KG1 (cell line): ENCODE measurements around the gene PTTG1IP2.

Experiments used
- DNase-seq: peaks from one replicate; lab custom pipeline; 2025; lab: John Stamatoyannopoulos, UW

The PTTG1IP2 gene

GRCh38 chr7:90483251-90483650, 13.8 kb downstream of the PTTG1IP2 start:
- DNase-seq = no peak

DNA sequence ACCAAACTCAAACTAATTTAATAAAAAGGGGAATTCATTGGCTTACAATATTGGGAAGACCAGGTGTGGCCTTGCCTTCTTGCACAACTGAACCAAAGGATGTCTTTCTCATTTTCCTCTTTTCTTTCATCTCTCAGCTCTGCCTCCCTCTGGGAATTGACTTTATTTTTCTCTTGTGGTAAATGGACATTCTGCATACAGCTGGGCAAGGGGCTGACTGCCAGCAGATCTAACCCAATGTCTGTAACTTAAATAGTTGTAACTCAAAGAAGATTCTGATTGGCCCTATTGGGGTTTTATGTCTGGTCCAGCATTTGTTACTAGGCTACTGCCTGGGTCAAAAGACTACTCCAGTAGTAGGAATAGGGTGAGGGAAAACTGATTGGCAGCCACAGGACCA, 15.3 kb downstream of the PTTG1IP2 start:
- DNase-seq = no peak

DNA sequence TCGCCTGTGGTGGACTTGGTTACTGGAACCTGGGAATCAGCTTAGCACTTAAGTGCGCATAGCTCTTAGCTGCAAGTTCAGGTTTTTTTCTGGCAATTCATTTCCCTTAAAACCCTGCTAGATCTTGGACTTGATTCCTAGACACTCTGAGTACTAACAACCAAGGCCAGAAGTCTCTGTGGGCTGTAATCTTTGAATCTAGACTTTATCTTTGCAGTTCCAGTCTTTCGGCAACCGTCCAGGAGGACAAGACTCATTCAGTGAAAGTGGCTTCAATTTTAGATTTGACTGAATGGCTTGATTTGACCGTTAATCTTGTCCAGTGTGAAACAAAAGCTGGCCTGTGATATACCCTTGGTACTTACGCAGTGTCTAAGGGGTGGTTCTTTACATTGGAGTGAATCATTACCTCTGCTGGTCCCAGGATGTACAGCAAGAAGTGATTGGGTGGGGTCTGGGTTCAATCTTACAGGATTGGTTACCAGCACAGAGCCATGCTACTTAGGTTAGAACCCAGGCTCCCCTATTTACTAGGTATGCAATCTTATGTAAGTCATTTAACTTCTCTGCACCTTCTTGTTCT, 16.4 kb downstream of the PTTG1IP2 start:
- DNase-seq = no peak

DNA sequence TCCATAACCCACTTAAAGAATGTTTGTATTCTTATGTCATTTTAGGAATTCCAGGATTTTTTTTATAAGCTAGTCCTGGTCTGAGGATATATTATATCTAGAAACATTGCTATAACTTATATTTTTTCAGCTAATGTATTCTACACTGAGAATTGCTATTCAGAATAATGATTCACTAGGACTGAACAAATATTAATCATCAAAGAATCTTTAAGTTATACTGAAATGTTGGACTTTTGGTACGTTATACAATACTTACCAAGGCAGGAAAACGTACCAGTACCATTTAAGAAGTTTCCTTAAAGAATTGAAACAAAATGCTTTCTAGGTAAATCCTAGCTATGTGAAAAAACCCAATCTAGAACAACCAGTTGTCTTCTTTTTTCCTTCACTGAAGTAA, 18.4 kb downstream of the PTTG1IP2 start:
- DNase-seq = no peak

GRCh38 chr7:90488220-90488619, 18.8 kb downstream of the PTTG1IP2 start:
- DNase-seq = no peak

- DNase-seq = no peak
These were observed 22.8 kb downstream of the PTTG1IP2 start for GRCh38 chr7:90492250-90492649.

GRCh38 chr7:90495241-90495640, 25.8 kb downstream of the PTTG1IP2 start:
- DNase-seq = no peak

- no peak for DNase-seq
These were observed 33.1 kb downstream of the PTTG1IP2 start for GRCh38 chr7:90502539-90502938.

GRCh38 chr7:90503367-90503766, 33.9 kb downstream of the PTTG1IP2 start:
- DNase-seq = no peak

DNA sequence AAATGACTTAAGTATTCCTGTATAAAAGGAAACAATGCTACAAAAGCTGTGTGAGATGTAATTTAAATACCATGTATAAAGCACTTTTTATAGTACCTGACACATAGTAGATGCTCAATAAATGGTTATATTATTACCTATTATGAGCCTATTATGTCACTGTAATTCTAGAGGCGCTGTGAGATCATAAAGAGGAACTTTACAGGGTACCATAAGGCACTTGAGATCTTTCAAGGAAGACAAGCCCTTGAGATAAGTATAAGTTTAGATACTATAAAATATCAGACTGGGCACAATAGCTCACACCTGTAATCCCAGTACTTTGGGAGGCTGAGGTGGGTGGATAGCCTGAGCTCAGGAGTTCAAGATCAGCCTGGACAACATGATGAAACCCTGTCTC, 38.3 kb downstream of the PTTG1IP2 start:
- no peak for DNase-seq

DNA sequence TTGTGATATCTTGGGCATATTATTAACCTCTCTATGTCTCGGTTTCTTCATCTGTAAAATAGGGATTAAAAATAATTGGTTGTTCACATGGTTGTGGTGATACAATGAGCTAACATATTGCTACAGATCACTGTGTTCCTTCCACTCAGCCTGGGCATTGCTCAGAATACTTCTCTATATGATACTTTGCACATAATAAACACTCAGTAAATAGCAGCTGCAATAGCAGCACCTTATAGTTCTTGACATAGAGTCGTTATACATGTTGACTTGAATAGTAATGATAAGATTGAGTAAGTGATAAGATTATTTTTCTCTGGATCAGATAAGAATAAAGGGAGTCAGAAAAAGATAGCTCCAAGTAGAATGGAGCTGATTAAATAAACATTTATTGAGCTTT, 42.3 kb downstream of the PTTG1IP2 start:
- no peak for DNase-seq

- DNase-seq = no peak
These were observed 43.4 kb downstream of the PTTG1IP2 start for GRCh38 chr7:90512821-90513254.

GRCh38 chr7:90516257-90516656, 46.8 kb downstream of the PTTG1IP2 start:
- no peak for DNase-seq

DNA sequence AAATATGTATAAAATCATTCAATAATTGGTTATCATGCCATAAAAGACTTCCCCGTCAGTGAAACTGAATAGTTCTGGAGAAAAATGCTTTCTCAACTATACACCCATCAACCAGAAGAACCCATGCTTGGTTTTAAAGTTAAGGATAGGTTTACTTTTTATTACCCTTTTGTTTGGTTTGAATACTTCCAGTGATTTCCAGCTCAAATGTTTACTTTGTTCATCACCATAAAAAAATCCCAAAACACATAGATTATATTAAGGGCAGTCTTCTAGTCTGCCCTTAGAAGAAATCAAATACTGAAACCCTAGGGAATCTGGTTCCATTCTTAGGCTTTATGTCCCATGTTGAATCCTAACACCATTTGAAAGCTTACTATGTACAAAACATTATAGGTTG, 49.2 kb downstream of the PTTG1IP2 start:
- no peak for DNase-seq

DNA sequence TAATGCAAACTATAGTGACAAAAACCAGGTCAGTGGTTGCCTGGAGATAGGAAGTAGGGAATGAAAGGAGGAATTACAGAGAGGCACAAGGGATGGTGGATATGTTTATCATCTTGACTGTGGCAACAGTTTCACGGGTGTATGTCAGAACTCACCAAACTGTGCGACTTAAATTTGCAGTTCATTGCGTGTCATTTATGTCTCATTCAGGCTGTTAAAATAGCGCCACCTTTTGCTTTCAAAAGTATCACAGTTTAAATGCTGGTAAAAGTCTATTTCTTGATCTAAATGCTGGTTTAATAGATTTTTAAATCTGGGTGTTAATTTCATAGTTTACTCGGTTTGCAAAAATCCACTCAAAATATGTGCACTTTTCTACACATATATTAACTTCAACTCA, 51.0 kb downstream of the PTTG1IP2 start:
- DNase-seq = no peak

GRCh38 chr7:90530263-90530662, 60.8 kb downstream of the PTTG1IP2 start:
- no peak for DNase-seq

- DNase-seq = no peak
These were observed 62.9 kb downstream of the PTTG1IP2 start for GRCh38 chr7:90532231-90532929.

DNA sequence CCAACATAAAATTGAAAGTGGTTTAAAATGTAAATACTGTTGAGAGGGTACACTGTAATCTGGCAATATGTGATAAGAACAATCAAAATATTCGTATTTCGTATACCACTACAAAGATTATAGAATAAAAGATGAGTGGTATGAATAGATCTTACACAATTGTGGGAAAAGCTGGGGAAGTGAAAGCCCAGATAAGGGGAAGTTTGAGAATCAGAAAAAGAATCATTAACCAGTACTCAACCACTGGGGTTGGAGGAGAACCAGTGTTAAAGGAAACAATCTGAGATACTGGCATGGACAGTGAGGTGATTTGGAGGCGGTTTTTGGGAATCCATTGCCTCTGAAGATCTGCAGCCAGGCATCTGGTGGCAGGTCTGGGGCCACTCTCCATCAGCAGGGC, 67.0 kb downstream of the PTTG1IP2 start:
- no peak for DNase-seq

- DNase-seq = no peak
These were observed 69.0 kb downstream of the PTTG1IP2 start for GRCh38 chr7:90538405-90538804.

GRCh38 chr7:90540406-90540805, 71.0 kb downstream of the PTTG1IP2 start:
- no peak for DNase-seq

DNA sequence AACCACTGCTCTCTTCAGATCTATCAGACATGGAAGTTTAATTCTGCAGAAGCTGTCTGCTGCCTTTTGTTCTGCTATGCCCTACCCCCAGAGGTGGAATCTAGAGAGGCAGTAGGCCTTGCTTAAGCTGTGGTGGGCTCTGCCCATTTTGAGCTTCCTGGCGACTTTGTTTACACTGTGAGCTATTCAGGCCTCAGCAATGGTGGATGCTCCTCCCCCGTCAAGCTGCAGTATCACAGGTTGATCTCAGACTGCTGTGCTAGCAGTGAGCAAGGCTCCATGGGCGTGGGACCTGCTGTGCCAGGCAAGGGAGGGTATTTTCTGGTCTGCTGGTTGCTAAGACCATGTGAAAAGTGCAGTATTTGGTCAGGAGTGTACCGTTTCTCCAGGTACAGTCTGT, 81.6 kb downstream of the PTTG1IP2 start:
- no peak for DNase-seq

DNA sequence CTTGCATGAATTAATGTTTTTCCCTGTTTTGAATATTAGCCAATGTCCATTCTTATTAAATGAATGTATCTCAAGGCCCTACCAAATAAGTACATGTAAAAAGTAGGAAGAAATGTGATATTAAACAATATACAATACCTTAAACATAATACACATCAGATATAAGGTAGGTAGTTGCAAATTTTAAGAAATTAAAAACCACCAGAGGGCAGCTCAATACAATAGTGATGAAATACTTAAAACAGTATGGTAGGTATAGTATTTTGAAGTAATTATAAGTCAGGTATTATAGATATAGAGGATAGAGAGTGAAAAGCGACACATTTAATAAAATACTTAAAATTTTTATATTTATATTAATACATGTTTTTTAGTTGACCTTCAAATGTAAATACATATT, 83.1 kb downstream of the PTTG1IP2 start:
- DNase-seq = no peak

DNA sequence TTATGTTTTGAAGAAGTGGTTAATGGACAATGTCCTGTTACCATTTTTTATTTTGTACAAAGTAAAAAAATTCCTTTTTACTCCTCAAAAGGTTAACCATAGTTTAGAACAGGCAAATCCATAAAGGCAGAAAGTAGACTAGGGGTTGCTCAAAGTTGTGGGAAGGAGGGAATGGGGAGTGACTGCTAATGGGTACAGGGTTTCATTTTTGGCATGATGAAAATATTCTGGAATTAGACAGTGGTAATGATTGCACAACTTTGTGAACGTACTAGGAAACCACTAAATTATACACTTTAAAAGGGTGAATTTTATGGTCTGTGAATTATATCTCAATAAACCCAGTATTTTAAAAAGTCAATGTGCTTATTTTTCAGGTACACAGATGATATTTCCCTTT, 91.3 kb downstream of the PTTG1IP2 start:
- DNase-seq = no peak
